ENCODE measurements around the gene TSPAN18. TPM values are rescaled to one million over a fixed set of nuclear protein-coding genes. Genes with fewer than 3 reads are reported as not detected.

Gene TSPAN18
- total and polyA plus RNA-seq, 2 experiments from 2014 or later, result 0.20 to 0.54 TPM

DNA sequence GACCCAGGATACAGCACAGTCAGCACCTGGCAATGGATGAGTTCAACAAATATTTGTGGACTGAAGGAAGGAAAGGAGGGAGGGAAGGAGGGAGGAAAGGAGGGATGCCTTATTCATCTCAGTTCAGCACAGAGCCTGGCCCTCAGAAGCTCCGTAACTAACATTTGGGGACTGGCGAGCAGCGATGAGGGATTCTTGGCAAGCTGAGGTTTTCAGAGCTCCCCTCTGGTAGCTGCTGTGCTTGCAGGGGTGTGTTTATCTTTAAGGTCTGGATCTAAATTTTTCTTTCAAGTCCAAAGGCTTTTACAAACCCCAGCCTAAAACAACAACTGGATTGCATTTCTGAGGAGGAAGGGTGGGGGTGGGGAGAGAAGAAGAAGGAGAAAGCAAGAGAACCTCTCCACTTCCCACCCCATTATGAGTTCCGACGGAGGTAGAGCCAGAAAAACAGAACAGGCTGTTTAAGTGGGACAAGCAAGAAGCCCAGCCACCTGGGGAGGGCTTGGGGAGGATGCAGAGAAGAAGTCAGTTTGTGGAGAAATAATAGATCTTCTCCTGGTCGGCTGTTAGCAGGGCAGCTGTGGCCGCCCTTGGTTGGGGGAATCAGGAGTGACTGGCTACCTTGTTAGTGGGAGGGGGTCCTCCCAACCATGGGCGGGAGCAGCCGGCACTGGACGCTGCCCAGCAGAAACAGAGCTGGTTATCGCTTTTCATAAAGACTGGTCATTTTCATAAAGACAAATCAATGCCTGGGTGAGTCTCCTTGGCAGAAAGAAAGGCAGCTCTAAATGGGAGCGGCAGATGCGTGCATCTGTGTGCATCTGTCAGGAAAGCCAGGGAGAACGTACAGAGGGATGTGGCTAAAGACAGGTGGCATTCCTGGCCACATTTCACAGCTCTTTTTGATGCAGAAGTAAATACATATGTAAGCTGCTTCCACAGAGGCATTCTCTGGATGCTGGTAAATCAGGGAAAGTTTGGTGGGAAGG lies 78.0 kb downstream of the TSPAN18 start:
- 0 out of 2 replicates have a peak, but pooled peaks cover 5% of the 10 kb centered on the region for H3F3A ChIP-seq (ENCODE audit: insufficient read depth)
- peaks cover 78% of the 10 kb centered on the region for H3K27me3 ChIP-seq (replicated peaks; ENCODE audit: insufficient read depth)
- no peak overlapping the region for H3K4me2 ChIP-seq (ENCODE audit: unreplicated experiment)
- no peaks in the 10 kb centered on the region for H4K20me1 ChIP-seq (ENCODE audit: insufficient read depth)
- H3K9me3 ChIP-seq (ENCODE audit: low read depth), result no peaks in the 10 kb centered on the region
- H3K36me3 ChIP-seq (ENCODE audit: low read depth), result no peaks in the 10 kb centered on the region
- WGBS, 2 experiments (ENCODE audit: low coverage in 1 of 2, low lambda C conversion rate in 2 of 2, missing lambda C conversion rate in 2 of 2), result 7 to 10% methylated on average over 13 to 14 of the region's 14 CpGs
- DNase-seq, result peak; percentile 20
- no peak for TF ChIP-seq EZH2phosphoT487 (IDR thresholded peaks at IDR 0.05; ENCODE audit: insufficient read depth, low read depth)
- TF ChIP-seq EZH2 (IDR thresholded peaks at IDR 0.05; ENCODE audit: insufficient read depth, poor library complexity, severe bottlenecking), result no peak
- H3K9ac ChIP-seq, result no peak overlapping the region
- H3K9me2 ChIP-seq (ENCODE audit: insufficient read depth), result no peaks in the 10 kb centered on the region
- H3K4me3 ChIP-seq, result no peak overlapping the region
- no peaks in the 10 kb centered on the region for H3K4me1 ChIP-seq (ENCODE audit: insufficient read depth)
- H3K79me2 ChIP-seq (ENCODE audit: insufficient read depth), result no peaks in the 10 kb centered on the region
- H2AFZ ChIP-seq, result no peak overlapping the region
- no peak overlapping the region for H3K27ac ChIP-seq
- in situ Hi-C loops (cut with MboI), result no loop called here

DNA sequence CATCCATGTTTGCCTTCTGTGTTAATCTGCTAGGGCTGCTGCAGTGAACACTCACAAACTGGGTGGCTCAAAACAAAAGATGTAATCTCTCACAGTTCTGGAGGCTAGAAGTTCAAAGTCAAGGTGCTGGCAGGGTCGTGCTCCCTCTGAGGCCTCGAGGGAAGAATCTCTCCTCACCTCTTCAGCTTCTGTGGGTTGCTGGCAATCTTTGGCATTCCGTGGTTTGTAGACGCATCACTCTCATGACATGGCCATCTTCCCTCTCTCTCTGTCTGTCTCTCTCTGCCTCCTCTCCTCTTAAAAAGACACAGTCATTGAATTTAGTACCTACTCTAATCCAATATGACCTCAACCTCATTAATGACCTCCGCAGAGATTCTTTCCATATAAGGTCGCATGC lies 78.8 kb downstream of the TSPAN18 start:
- in situ Hi-C loops (cut with MboI), result no loop called here
- peak; percentile 40 for DNase-seq
- H3K9ac ChIP-seq, result no peak overlapping the region

GRCh38 chr11:44808053-44808753 lies 81.4 kb downstream of the TSPAN18 start:
- no peaks in the 10 kb centered on the region for H3K36me3 ChIP-seq (ENCODE audit: low read depth)
- peaks cover 61% of the 10 kb centered on the region for H3K27me3 ChIP-seq (replicated peaks; ENCODE audit: insufficient read depth)
- H3K4me2 ChIP-seq (ENCODE audit: unreplicated experiment), result no peak overlapping the region
- no peak overlapping the region for H3K27ac ChIP-seq
- H3K79me2 ChIP-seq (ENCODE audit: insufficient read depth), result no peaks in the 10 kb centered on the region
- H3K9ac ChIP-seq, result no peak overlapping the region
- no peak overlapping the region for H2AFZ ChIP-seq
- no peaks in the 10 kb centered on the region for H4K20me1 ChIP-seq (ENCODE audit: insufficient read depth)
- no peak overlapping the region for H3K4me3 ChIP-seq
- 0 out of 2 replicates have a peak, but pooled peaks cover 5% of the 10 kb centered on the region for H3F3A ChIP-seq (ENCODE audit: insufficient read depth)
- WGBS, 2 experiments (ENCODE audit: low coverage in 1 of 2, low lambda C conversion rate in 2 of 2, missing lambda C conversion rate in 2 of 2), result 72 to 75% methylated on average over 7 of the region's 7 CpGs
- in situ Hi-C loops (cut with MboI), result no loop called here
- no peaks in the 10 kb centered on the region for H3K4me1 ChIP-seq (ENCODE audit: insufficient read depth)
- no peak for DNase-seq
- H3K9me2 ChIP-seq (ENCODE audit: insufficient read depth), result no peaks in the 10 kb centered on the region
- no peaks in the 10 kb centered on the region for H3K9me3 ChIP-seq (ENCODE audit: low read depth)
- TF ChIP-seq EZH2phosphoT487 (IDR thresholded peaks at IDR 0.05; ENCODE audit: insufficient read depth, low read depth), result no peak
- TF ChIP-seq EZH2 (IDR thresholded peaks at IDR 0.05; ENCODE audit: insufficient read depth, poor library complexity, severe bottlenecking), result no peak

More for the DNA sequence above, 78.8 kb downstream of the TSPAN18 start:
- 0 out of 2 replicates have a peak, but pooled peaks cover 5% of the 10 kb centered on the region for H3F3A ChIP-seq (ENCODE audit: insufficient read depth)
- peaks cover 83% of the 10 kb centered on the region for H3K27me3 ChIP-seq (replicated peaks; ENCODE audit: insufficient read depth)
- H4K20me1 ChIP-seq (ENCODE audit: insufficient read depth), result no peaks in the 10 kb centered on the region
- H3K9me3 ChIP-seq (ENCODE audit: low read depth), result no peaks in the 10 kb centered on the region
- WGBS, 2 experiments (ENCODE audit: low coverage in 1 of 2, low lambda C conversion rate in 2 of 2, missing lambda C conversion rate in 2 of 2), result 43 to 50% methylated on average over 6 of the region's 6 CpGs
- H3K4me3 ChIP-seq, result no peak overlapping the region
- H3K4me1 ChIP-seq (ENCODE audit: insufficient read depth), result no peaks in the 10 kb centered on the region
- H2AFZ ChIP-seq, result no peak overlapping the region
- no peak overlapping the region for H3K4me2 ChIP-seq (ENCODE audit: unreplicated experiment)
- TF ChIP-seq EZH2 (IDR thresholded peaks at IDR 0.05; ENCODE audit: insufficient read depth, poor library complexity, severe bottlenecking) (no peak), EZH2phosphoT487 (IDR thresholded peaks at IDR 0.05; ENCODE audit: insufficient read depth, low read depth) (no peak)
- no peaks in the 10 kb centered on the region for H3K9me2 ChIP-seq (ENCODE audit: insufficient read depth)
- no peaks in the 10 kb centered on the region for H3K36me3 ChIP-seq (ENCODE audit: low read depth)
- no peaks in the 10 kb centered on the region for H3K79me2 ChIP-seq (ENCODE audit: insufficient read depth)
- no peak overlapping the region for H3K27ac ChIP-seq

GRCh38 chr11:44809283-44809682 lies 82.5 kb downstream of the TSPAN18 start:
- no peaks in the 10 kb centered on the region for H4K20me1 ChIP-seq (ENCODE audit: insufficient read depth)
- 68 to 88% methylated on average over 5 to 6 of the region's 6 CpGs for WGBS, 2 experiments (ENCODE audit: low coverage in 1 of 2, low lambda C conversion rate in 2 of 2, missing lambda C conversion rate in 2 of 2)
- no peaks in the 10 kb centered on the region for H3K9me3 ChIP-seq (ENCODE audit: low read depth)
- no peak overlapping the region for H3K27ac ChIP-seq
- H2AFZ ChIP-seq, result no peak overlapping the region
- DNase-seq, result no peak
- peaks cover 50% of the 10 kb centered on the region for H3K27me3 ChIP-seq (replicated peaks; ENCODE audit: insufficient read depth)
- no peaks in the 10 kb centered on the region for H3K79me2 ChIP-seq (ENCODE audit: insufficient read depth)
- no peaks in the 10 kb centered on the region for H3K9me2 ChIP-seq (ENCODE audit: insufficient read depth)
- TF ChIP-seq EZH2 (IDR thresholded peaks at IDR 0.05; ENCODE audit: insufficient read depth, poor library complexity, severe bottlenecking) (no peak), EZH2phosphoT487 (IDR thresholded peaks at IDR 0.05; ENCODE audit: insufficient read depth, low read depth) (no peak)
- no peak overlapping the region for H3K9ac ChIP-seq
- H3K4me3 ChIP-seq, result no peak overlapping the region
- H3K36me3 ChIP-seq (ENCODE audit: low read depth), result no peaks in the 10 kb centered on the region
- H3K4me2 ChIP-seq (ENCODE audit: unreplicated experiment), result no peak overlapping the region
- H3F3A ChIP-seq (ENCODE audit: insufficient read depth), result 0 out of 2 replicates have a peak, but pooled peaks cover 5% of the 10 kb centered on the region
- in situ Hi-C loops (cut with MboI), result no loop called here
- H3K4me1 ChIP-seq (ENCODE audit: insufficient read depth), result no peaks in the 10 kb centered on the region

All from GM23248 (cell line).